K562 (cell line): ENCODE data around the gene SH2D3A. TPM values are rescaled to one million over a fixed set of nuclear protein-coding genes. Genes with fewer than 3 reads are reported as not detected.

Source experiments
- CBFA2T3 ChIP-seq: fragments of 450-650 bp; IDR thresholded peaks from 2 replicates; pipeline ENCODE4 v1.6.1; 2017
- CUX1 ChIP-seq: fragments of 200-800 bp; sonication (Bioruptor generic); IDR thresholded peaks from 2 replicates; pipeline ENCODE4 v1.6.1; 2016; ENCODE audit warnings: missing genetic modification characterization, missing compliant biosample characterization
- GATA2 ChIP-seq: sonication (generic); formaldehyde crosslinking; IDR thresholded peaks from 2 replicates; pipeline ENCODE4 v1.4.0; 2020; ENCODE audit warnings: mild to moderate bottlenecking, missing genetic modification reagents
- HEY1 ChIP-seq: fragments of 250-450 bp; sonication (Bioruptor Pico); IDR thresholded peaks from 2 replicates; pipeline ENCODE4 v1.5.0; 2020; ENCODE audit warnings: mild to moderate bottlenecking, moderate library complexity, borderline replicate concordance
- NBN ChIP-seq: fragments of 450-650 bp; IDR thresholded peaks from 2 replicates; pipeline ENCODE4 v1.6.1; 2016; ENCODE audit warnings: low read depth, mild to moderate bottlenecking
- NEUROD1 ChIP-seq: fragments of 150-350 bp; IDR thresholded peaks from 2 replicates; pipeline ENCODE4 v1.6.1; 2014; ENCODE audit warnings: borderline replicate concordance, low read length, low read depth; ENCODE audit not compliant: partially characterized antibody
- NFE2L1 ChIP-seq: fragments of 450-650 bp; IDR thresholded peaks from 2 replicates; pipeline ENCODE4 v1.6.1; 2016; ENCODE audit warnings: missing genetic modification characterization, low read depth, mild to moderate bottlenecking, missing compliant biosample characterization, moderate library complexity, borderline replicate concordance
- PTTG1 ChIP-seq: fragments of 450-650 bp; IDR thresholded peaks from 2 replicates; pipeline ENCODE4 v1.6.1; 2016; ENCODE audit warnings: low read depth, mild to moderate bottlenecking, missing genetic modification characterization, missing compliant biosample characterization
- RHOXF2B ChIP-seq: fragments of 250-450 bp; sonication (Bioruptor Pico); conservative IDR thresholded peaks from 2 replicates; pipeline ENCODE4 v1.5.1; 2021
- SMAD1 ChIP-seq: fragments of 150-350 bp; IDR thresholded peaks from 2 replicates; pipeline ENCODE4 v1.6.1; 2014; ENCODE audit warnings: low read length, low read depth; ENCODE audit not compliant: partially characterized antibody
- THAP12 ChIP-seq: fragments of 250-450 bp; sonication (Bioruptor Pico); IDR thresholded peaks from 2 replicates; pipeline ENCODE4 v1.9.0; 2021; ENCODE audit warnings: mild to moderate bottlenecking, inconsistent platforms
- ZEB2 ChIP-seq: fragments of 450-650 bp; IDR thresholded peaks from 2 replicates; pipeline ENCODE4 v1.6.1; 2016
- ZNF134 ChIP-seq: fragments of 250-450 bp; sonication (Bioruptor Pico); conservative IDR thresholded peaks from 2 replicates; pipeline ENCODE4 v1.4.0; 2020
- ZNF592 ChIP-seq: fragments of 450-650 bp; IDR thresholded peaks from 2 replicates; pipeline ENCODE4 v1.6.1; 2017; ENCODE audit warnings: antibody characterized with exemption, mild to moderate bottlenecking
- ZNF780A ChIP-seq: fragments of 250-450 bp; sonication (Bioruptor Pico); IDR thresholded peaks from 2 replicates; pipeline ENCODE4 v1.5.0; 2021; ENCODE audit warnings: mild to moderate bottlenecking
- polyA plus RNA-seq, 8 experiments: library from polyadenylated mRNA; depleted of rRNA in 4 of 8; stranded (reverse) in 5 of 8; unstranded in 3 of 8; fragments of >200 nt; fragmentation: Nextera tagmentation in 2 of 8; fragmentation: Illumina TruSeq in 1 of 8; extraction: Ambion mirVana in 2 of 8; extraction: Trizol in 1 of 8; gene quantifications; 2 replicates each; pipeline versions ENCODE4 v1.2.1 to v1.2.3, GENCODE V29; 2011 to 2014; ENCODE audit warnings: inconsistent platforms in 1 of 8, missing spikeins in 1 of 8
- total RNA-seq, 7 experiments: library from RNA; depleted of rRNA in 6 of 7; stranded (reverse); fragments of >200 nt in 6 of 7; fragmentation: Illumina TruSeq in 2 of 7; extraction: Trizol in 2 of 7; gene quantifications; 2 replicates each; pipeline versions ENCODE4 v1.2.1 to v1.2.3, GENCODE V29; 2011 to 2021; ENCODE audit warnings: low replicate concordance in 1 of 7

Gene SH2D3A
- total and polyA plus RNA-seq, 9 of the 15 experiments (the other 6 are each of a cell fraction or from before 2014, with no cell fraction given), result 0.75 to 26.3 (median 8.9) TPM

DNA sequence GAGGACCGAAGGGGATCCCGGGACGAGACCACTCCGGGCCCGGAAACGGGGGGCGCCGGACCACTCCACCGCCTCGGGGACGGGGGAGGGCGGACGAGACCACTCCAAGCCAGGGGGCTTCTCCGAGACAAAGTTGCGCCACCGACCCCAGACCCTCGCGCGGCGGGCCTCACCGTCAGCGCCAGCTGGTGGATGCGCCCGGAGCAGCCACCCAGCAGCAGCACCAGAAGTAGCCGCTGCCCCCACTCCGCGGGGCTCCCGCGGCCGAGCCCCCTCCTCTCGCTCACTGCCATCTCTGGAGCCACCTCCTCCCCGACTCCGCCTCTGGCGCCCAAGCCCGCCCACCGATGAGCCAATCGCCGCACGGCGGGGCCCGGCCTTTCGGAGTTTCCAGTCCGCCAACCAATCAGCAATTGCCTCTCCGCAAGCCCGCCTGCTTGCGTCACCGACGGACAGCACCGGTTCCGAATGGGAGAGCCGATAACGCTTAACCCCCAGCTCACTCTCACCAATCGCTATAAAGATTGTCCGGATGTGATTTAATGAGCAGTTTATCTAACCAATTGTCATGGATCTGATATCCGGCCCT lies 29.9 kb downstream of the SH2D3A start, which contains the start of gene GPR108 (continued):
- TF ChIP-seq CUX1 (CRISPR knock-in tag), result no peak
- TF ChIP-seq RHOXF2B (CRISPR knock-in tag), result no peak
- TF ChIP-seq GATA2 (CRISPR knock-in tag), result no peak
- TF ChIP-seq CBFA2T3, result no peak
- no peak for TF ChIP-seq ZNF592
- TF ChIP-seq PTTG1 (tag), result no peak
- TF ChIP-seq SMAD1, result no peak
- peak; percentile 82 for TF ChIP-seq THAP12 (CRISPR knock-in tag)
- TF ChIP-seq HEY1 (CRISPR knock-in tag), result no peak
- no peak for TF ChIP-seq ZNF780A (CRISPR knock-in tag)
- TF ChIP-seq NEUROD1, result peak; percentile 99
- no peak for TF ChIP-seq NFE2L1 (tag)
- TF ChIP-seq ZNF134 (CRISPR knock-in tag), result no peak
- no peak for TF ChIP-seq NBN
- TF ChIP-seq ZEB2, result no peak
